ENCODE data around the gene DOC2B. TPM values are rescaled to one million over a fixed set of nuclear protein-coding genes. Genes with fewer than 3 reads are reported as not detected.

The DOC2B gene
- total and polyA plus RNA-seq, 2 of the 8 experiments (the other 6 are each of a cell fraction or from before 2014, with no cell fraction given), result 1.3 to 3.3 TPM

DNA sequence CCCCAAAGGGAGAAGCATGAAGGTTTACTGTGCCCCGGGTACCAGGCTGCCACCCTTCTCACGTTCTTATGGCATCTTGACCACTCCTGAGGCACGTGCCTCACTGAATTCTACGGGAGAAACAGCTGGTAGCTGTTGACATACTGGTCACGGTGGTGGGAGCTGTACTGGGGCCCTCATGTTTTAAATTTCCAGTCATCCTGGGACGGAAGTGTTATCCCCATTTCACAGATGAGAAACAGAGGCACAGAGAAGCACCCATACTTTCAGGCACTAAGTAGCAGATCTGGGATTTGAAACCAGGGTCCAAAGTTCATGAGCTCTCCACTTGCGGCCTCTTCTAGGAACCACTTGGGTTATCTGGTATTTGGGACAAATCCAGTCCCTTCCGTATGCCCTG is 26.3 kb upstream of the DOC2B start:
- H2BK15ac ChIP-seq (ENCODE audit: low read length), result no peak overlapping the region
- H2AK5ac ChIP-seq (ENCODE audit: low read depth, low read length), result no peak overlapping the region
- no peak overlapping the region for H4K5ac ChIP-seq (ENCODE audit: insufficient read length, low read depth, low read length)
- H2BK12ac ChIP-seq (ENCODE audit: low read depth, low read length), result no peak overlapping the region
- 93% methylated on average over 8 of the region's 8 CpGs; no CpG with 5 or more reads in 1 of the 2 experiments for WGBS, 2 experiments (ENCODE audit: extremely low coverage in 1 of 2, insufficient coverage in 1 of 2, insufficient read length in 1 of 2, insufficient replicate concordance in 2 of 2, low coverage in 1 of 2, low lambda C conversion rate in 2 of 2, missing lambda C conversion rate in 1 of 2)
- H3K4me3 ChIP-seq (ENCODE audit: extremely low read depth in 1 of 4, insufficient read depth in 2 of 4, low read depth in 3 of 4, low read length in 4 of 4), result no peak overlapping the region
- H3K27me3 ChIP-seq (replicated peaks in 1 of 4; ENCODE audit: control insufficient read depth in 3 of 4, extremely low read depth in 1 of 4, insufficient read depth in 3 of 4, low read length in 3 of 4), result peaks cover 0 to 7% (median 4%) of the 10 kb centered on the region in 4 experiments; a peak in 3 of 7 replicates
- H4K20me1 ChIP-seq (replicated peaks in 1 of 2; ENCODE audit: control insufficient read depth in 1 of 2, insufficient read depth in 2 of 2, low read length in 2 of 2), result no peaks in the 10 kb centered on the region
- no peaks in the 10 kb centered on the region; the same call in 1 of the 2 replicates for H3K79me1 ChIP-seq (ENCODE audit: low read depth, low read length)
- no peak overlapping the region for H3K18ac ChIP-seq (ENCODE audit: extremely low read depth, low read length)
- CTCF ChIA-PET (ENCODE audit: partially characterized antibody), result interaction anchor here (0.8 to 1.4 kb wide), 4 partner anchors 34 to 892 kb away, joined by 3 read pairs; no protein-coding TSS in a partner anchor
- H3K23ac ChIP-seq (ENCODE audit: insufficient read length), result no peak overlapping the region
- peaks cover 7 to 9% of the 10 kb centered on the region in 2 experiments; a peak in 2 of 4 replicates for H3K9me3 ChIP-seq (ENCODE audit: insufficient read depth in 2 of 2, low read depth in 1 of 2, low read length in 1 of 2)
- H3K4ac ChIP-seq (replicated peaks; ENCODE audit: insufficient read length, low read depth, low read length), result no peak overlapping the region
- H4K91ac ChIP-seq (replicated peaks; ENCODE audit: insufficient read length, low read length), result no peak overlapping the region
- no peak overlapping the region for H3K56ac ChIP-seq (replicated peaks; ENCODE audit: insufficient read length, low read depth, low read length)
- no peak overlapping the region for H3K27ac ChIP-seq (ENCODE audit: low read depth, low read length)
- no peaks in the 10 kb centered on the region for H3K23me2 ChIP-seq (ENCODE audit: low read depth, low read length)
- peaks cover 0 to 5% (median 0%) of the 10 kb centered on the region in 4 experiments; a peak in 1 of 8 replicates for H3K36me3 ChIP-seq (ENCODE audit: control insufficient read depth in 2 of 4, insufficient read depth in 4 of 4, low read length in 3 of 4)
- H2BK120ac ChIP-seq (replicated peaks; ENCODE audit: low read depth, low read length), result no peak overlapping the region
- POLR2A ChIA-PET (ENCODE audit: partially characterized antibody), result interaction anchor here (1.1 to 1.3 kb wide), 2 partner anchors 19 to 94 kb away, joined by 3 read pairs; no protein-coding TSS in a partner anchor
- no peak for FAIRE-seq
- no peak overlapping the region for H3K14ac ChIP-seq (ENCODE audit: insufficient read length)
- no peak for DNase-seq (ENCODE audit: low read depth in 1 of 2, low spot score in 2 of 2)
- no peak overlapping the region for H2BK5ac ChIP-seq (ENCODE audit: low read depth, low read length)
- no peak overlapping the region for H2BK20ac ChIP-seq (ENCODE audit: low read length)
- TF ChIP-seq, protein P1, sequence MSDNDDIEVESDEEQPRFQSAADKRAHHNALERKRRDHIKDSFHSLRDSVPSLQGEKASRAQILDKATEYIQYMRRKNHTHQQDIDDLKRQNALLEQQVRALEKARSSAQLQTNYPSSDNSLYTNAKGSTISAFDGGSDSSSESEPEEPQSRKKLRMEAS (IDR thresholded peaks at IDR 0.05), result no peak
- 0 out of 2 replicates have a peak, but pooled peaks have one; percentile 39 for TF ChIP-seq KDM1A (IDR thresholded peaks at IDR 0.05; ENCODE audit: borderline replicate concordance, low read length)
- no peak for TF ChIP-seq CBX8 (IDR thresholded peaks at IDR 0.05; ENCODE audit: borderline replicate concordance, low read depth, low read length)
- no peak for TF ChIP-seq NANOG (IDR thresholded peaks at IDR 0.05; ENCODE audit: insufficient read depth, low read depth, low read length, poor library complexity, severe bottlenecking)
- no peak for TF ChIP-seq TBP (IDR thresholded peaks at IDR 0.05; ENCODE audit: low read depth, low read length)
- no peak for TF ChIP-seq SIRT6 (IDR thresholded peaks at IDR 0.05; ENCODE audit: low read length)
- TF ChIP-seq HDAC2 (IDR thresholded peaks at IDR 0.05; ENCODE audit: borderline replicate concordance in 1 of 2, low read depth in 2 of 2, low read length in 2 of 2), result no peak
- H3K79me2 ChIP-seq (ENCODE audit: control insufficient read depth in 1 of 2, insufficient read depth in 2 of 2, low read length in 2 of 2), result no peaks in the 10 kb centered on the region
- H3K4me2 ChIP-seq (ENCODE audit: insufficient read depth in 1 of 2, low read depth in 2 of 2, low read length in 2 of 2), result peak overlapping the region; percentile 48 to 65; a peak in 3 of 4 replicates
- no peak overlapping the region for H2AFZ ChIP-seq (ENCODE audit: low read length)
- peaks cover 0 to 7% (median 2%) of the 10 kb centered on the region in 4 experiments; a peak in 3 of 7 replicates for H3K4me1 ChIP-seq (replicated peaks in 1 of 4; ENCODE audit: control insufficient read depth in 3 of 4, insufficient read depth in 4 of 4, low read length in 3 of 4)
- no peak overlapping the region for H4K8ac ChIP-seq (ENCODE audit: extremely low read depth, insufficient read depth, low read length)
- no peak overlapping the region for H3K9ac ChIP-seq (replicated peaks in 1 of 4; ENCODE audit: extremely low read depth in 1 of 4, low read depth in 3 of 4, low read length in 3 of 4)

All from H1 (cell line).